GM12872 (cell line): ENCODE results near the gene SLC38A10.

Experiments used
- CTCF ChIP-seq: IDR thresholded peaks from 3 replicates; pipeline ENCODE4 v1.5.1; 2011; ENCODE audit warnings: low read depth, mild to moderate bottlenecking, low read length, moderate library complexity; ENCODE audit not compliant: insufficient read depth

The SLC38A10 gene

GRCh38 chr17:81203136-81203535 lies 92.0 kb downstream of the SLC38A10 start:
- TF ChIP-seq CTCF: no peak

- no peak for TF ChIP-seq CTCF
Measured at GRCh38 chr17:81202318-81202717, 92.8 kb downstream of the SLC38A10 start.

GRCh38 chr17:81200695-81201580 lies 94.2 kb downstream of the SLC38A10 start:
- TF ChIP-seq CTCF: peak; percentile 54

GRCh38 chr17:81200201-81200600 lies 94.9 kb downstream of the SLC38A10 start:
- TF ChIP-seq CTCF: no peak

- no peak for TF ChIP-seq CTCF
Measured at GRCh38 chr17:81199482-81199830, 95.7 kb downstream of the SLC38A10 start.

- no peak for TF ChIP-seq CTCF
Measured at GRCh38 chr17:81198826-81199481, 96.2 kb downstream of the SLC38A10 start.

GRCh38 chr17:81197831-81198490 lies 97.1 kb downstream of the SLC38A10 start:
- no peak for TF ChIP-seq CTCF
